HCT116 (cell line): ENCODE measurements around the gene ZNF91. TPM values are rescaled to one million over a fixed set of nuclear protein-coding genes. Genes with fewer than 3 reads are reported as not detected.

Experiments used
- ATAC-seq: fragments of 200-7000 bp; cut with Tn5 transposase; 2 replicates; pipeline ENCODE4 v1.9.1; 2020; ENCODE audit warnings: mild to moderate bottlenecking, moderate library complexity
- BruUV-seq: library from RNA; stranded (reverse); fragments of 400-500 nt; replicated peaks from 2 replicates; lab custom pipeline; 2021; lab: Mats Ljungman, UMichigan
- CTCF ChIA-PET: fragments of 300-600 bp; sonication (Branson Sonifier 250); formaldehyde crosslinking; loops from one replicate; lab custom pipeline; 2021; ENCODE audit warnings: antibody characterized with exemption; lab: Charles Lee
- POLR2A ChIA-PET: fragments of 300-600, 350-600 bp; sonication (Branson Sonifier 250); formaldehyde crosslinking; loops from one replicate; lab custom pipeline; 2021; ENCODE audit warnings: antibody characterized with exemption; lab: Charles Lee
- RAD21 ChIA-PET, 2 experiments: fragments of 300-600 bp; sonication (Branson Sonifier 250); formaldehyde crosslinking; loops; one replicate each; lab custom pipeline; 2023; ENCODE audit warnings: low total read pairs in 2 of 2; ENCODE audit not compliant: uncharacterized antibody in 2 of 2, unreplicated experiment in 2 of 2, low non-redundant PET in 1 of 2; lab: Charles Lee
- DNase-seq: peaks from one replicate; pipeline ENCODE4 v3.0.0-alpha.2; 2010; ENCODE audit warnings: low read depth, low spot score
- H2AFZ ChIP-seq: fragments of 200-600 bp; shearing (Covaris generic), sonication (generic); 2 replicates; pipeline ENCODE4 v1.6.1; 2017; ENCODE audit warnings: low read depth, mixed run types, mixed read lengths, antibody characterized with exemption, low read length; ENCODE audit not compliant: poor library complexity, severe bottlenecking
- H3K27ac ChIP-seq: 2 replicates; pipeline ENCODE4 v1.5.1; 2012; ENCODE audit warnings: low read depth, low read length
- H3K27me3 ChIP-seq: fragments of 200-600 bp; sonication (generic); 2 replicates; pipeline ENCODE4 v1.6.1; 2016; ENCODE audit warnings: mixed run types, low read length, mixed read lengths; ENCODE audit not compliant: insufficient read depth
- H3K36me3 ChIP-seq, 2 experiments: fragments of 200-500 bp in 1 of 2; fragments of 200-600 bp in 1 of 2; sonication (Bioruptor generic) in 1 of 2; sonication (generic) in 1 of 2; 2 replicates each; pipeline versions ENCODE4 v1.5.1 to v1.6.1; 2014 to 2016; ENCODE audit warnings: low read length in 2 of 2, inconsistent platforms in 1 of 2, mixed read lengths in 1 of 2, mixed run types in 1 of 2; ENCODE audit not compliant: insufficient read depth in 2 of 2, control insufficient read depth in 1 of 2
- H3K4me1 ChIP-seq, 2 experiments: fragments of 200-600 bp in 1 of 2; sonication (generic) in 1 of 2; 2 replicates each; pipeline versions ENCODE4 v1.5.1 to v1.6.1; 2012 to 2017; ENCODE audit warnings: low read length in 2 of 2, inconsistent platforms in 1 of 2, mild to moderate bottlenecking in 1 of 2, mixed read lengths in 1 of 2, mixed run types in 1 of 2, moderate library complexity in 1 of 2; ENCODE audit not compliant: insufficient read depth in 2 of 2, control insufficient read depth in 1 of 2
- H3K4me2 ChIP-seq: fragments of 200-600 bp; sonication (generic); 2 replicates; pipeline ENCODE4 v1.6.1; 2017; ENCODE audit warnings: mixed run types, low read length, mixed read lengths
- H3K4me3 ChIP-seq, 2 experiments: fragments of 200-600 bp in 1 of 2; sonication (generic) in 1 of 2; replicated peaks in 1 of 2; 2 replicates each; pipeline ENCODE4 v1.5.1; 2011 to 2016; ENCODE audit warnings: low read length in 2 of 2, control low read depth in 1 of 2, low read depth in 1 of 2, mild to moderate bottlenecking in 1 of 2, mixed read lengths in 1 of 2, mixed run types in 1 of 2
- H3K79me2 ChIP-seq: fragments of 200-600 bp; sonication (generic); 2 replicates; pipeline ENCODE4 v1.6.1; 2017; ENCODE audit warnings: mild to moderate bottlenecking, mixed run types, low read length, moderate library complexity, mixed read lengths; ENCODE audit not compliant: insufficient read depth
- H3K9ac ChIP-seq: fragments of 200-600 bp; sonication (generic); 2 replicates; pipeline ENCODE4 v1.6.1; 2016; ENCODE audit warnings: low read length, mixed read lengths
- H3K9me2 ChIP-seq: fragments of 200-600 bp; sonication (generic), shearing (Covaris generic); 2 replicates; pipeline ENCODE4 v1.6.1; 2017; ENCODE audit warnings: mixed run types, mild to moderate bottlenecking, moderate library complexity; ENCODE audit not compliant: insufficient read depth
- H3K9me3 ChIP-seq, 2 experiments: fragments of 200-500 bp in 1 of 2; fragments of 200-600 bp in 1 of 2; sonication (Bioruptor generic) in 1 of 2; sonication (generic) in 1 of 2; 2 replicates each; pipeline ENCODE4 v1.6.1; 2014 to 2017; ENCODE audit warnings: low read length in 2 of 2, mixed read lengths in 2 of 2, inconsistent platforms in 1 of 2, low read depth in 1 of 2, mild to moderate bottlenecking in 1 of 2, mixed run types in 1 of 2, moderate library complexity in 1 of 2; ENCODE audit not compliant: control insufficient read depth in 1 of 2, insufficient read depth in 1 of 2
- H4K20me1 ChIP-seq: fragments of 200-600 bp; sonication (generic), shearing (Covaris generic); 2 replicates; pipeline ENCODE4 v1.6.1; 2017; ENCODE audit warnings: mixed run types, mild to moderate bottlenecking, moderate library complexity; ENCODE audit not compliant: insufficient read depth
- ATF3 ChIP-seq: IDR thresholded peaks from 2 replicates; pipeline ENCODE4 v1.6.1; 2012
- CBX3 ChIP-seq: IDR thresholded peaks from 2 replicates; pipeline ENCODE4 v1.6.1; 2012; ENCODE audit warnings: low read depth
- CEBPB ChIP-seq: IDR thresholded peaks from 2 replicates; pipeline ENCODE4 v1.6.1; 2012; ENCODE audit warnings: low read depth
- EGR1 ChIP-seq: IDR thresholded peaks from 2 replicates; pipeline ENCODE4 v1.6.1; 2012; ENCODE audit warnings: low read depth
- EZH2 ChIP-seq: fragments of 200-600 bp; sonication (generic); IDR thresholded peaks from 2 replicates; pipeline ENCODE4 v1.6.1; 2017; ENCODE audit warnings: antibody characterized with exemption, mixed run types
- EZH2phosphoT487 ChIP-seq: fragments of 200-600 bp; IDR thresholded peaks from 2 replicates; pipeline ENCODE4 v1.6.1; 2018; ENCODE audit warnings: antibody characterized with exemption, borderline replicate concordance
- FOSL1 ChIP-seq: IDR thresholded peaks from 2 replicates; pipeline ENCODE4 v1.6.1; 2012; ENCODE audit warnings: low read depth
- JUND ChIP-seq: IDR thresholded peaks from 2 replicates; pipeline ENCODE4 v1.6.1; 2012
- POLR2A ChIP-seq: IDR thresholded peaks from 2 replicates; pipeline ENCODE4 v1.7.0; 2011; ENCODE audit warnings: borderline replicate concordance; ENCODE audit not compliant: insufficient read depth, insufficient read length; ENCODE audit errors: extremely low read depth
- POLR2AphosphoS5 ChIP-seq: IDR thresholded peaks from 2 replicates; pipeline ENCODE4 v1.6.1; 2011; ENCODE audit warnings: mild to moderate bottlenecking, low read depth, low read length, moderate library complexity
- REST ChIP-seq: IDR thresholded peaks from 2 replicates; pipeline ENCODE4 v1.6.1; 2012; ENCODE audit warnings: low read depth
- ZBTB33 ChIP-seq: IDR thresholded peaks from 2 replicates; pipeline ENCODE4 v1.6.1; 2011; ENCODE audit warnings: mild to moderate bottlenecking, low read length, moderate library complexity; ENCODE audit not compliant: insufficient replicate concordance; ENCODE audit errors: extremely low read depth
- intact Hi-C: fragments of 100-400 bp; cut with micrococcal nuclease; formaldehyde crosslinking; loops from 2 replicates; pipeline ENCODE4 v1.10.0; 2022
- total RNA-seq: library from RNA; stranded (reverse); gene quantifications from one replicate; pipeline ENCODE4 v1.2.1, GENCODE V29; 2021; ENCODE audit not compliant: unreplicated experiment

ZNF91 gene
- total RNA-seq, 1 experiment from 2014 or later, result 12.3 TPM

GRCh38 chr19:23343434-23344010, 51.7 kb downstream of the ZNF91 start:
- RAD21 ChIA-PET, result no interaction called here
- BruUV-seq, result no TSS peak
- TF ChIP-seq REST (no peak), EGR1 (no peak)
- TF ChIP-seq, all 23 proteins: peak for 0
- H3K27me3 ChIP-seq, result no peaks in the 10 kb centered on the region
- no peak overlapping the region for H3K27ac ChIP-seq
- H2AFZ ChIP-seq, result no peak overlapping the region
- H3K36me3 ChIP-seq, result no peaks in the 10 kb centered on the region
- intact Hi-C loops, result no loop called here
- ChIA-PET POLR2A (no interaction called here), CTCF (no interaction called here)
- peaks cover 27 to 39% of the 10 kb centered on the region in 2 experiments; a peak in 2 of 4 replicates for H3K9me3 ChIP-seq
- no peaks in the 10 kb centered on the region for H3K9me2 ChIP-seq
- no peak overlapping the region for H3K4me2 ChIP-seq
- DNase-seq, result no peak
- H4K20me1 ChIP-seq, result no peaks in the 10 kb centered on the region
- ATAC-seq, result no peak
- H3K79me2 ChIP-seq, result no peaks in the 10 kb centered on the region
- no peaks in the 10 kb centered on the region for H3K4me1 ChIP-seq
- no peak overlapping the region for H3K9ac ChIP-seq
- H3K4me3 ChIP-seq, result no peak overlapping the region

- BruUV-seq, result no TSS peak
- no peak for DNase-seq
- Histone ChIP-seq H3K27ac (no peak overlapping the region), H3K36me3 (no peaks in the 10 kb centered on the region), H3K4me2 (no peak overlapping the region), H3K4me3 (no peak overlapping the region), H3K79me2 (no peaks in the 10 kb centered on the region), H3K4me1 (no peaks in the 10 kb centered on the region), H3K9me2 (no peaks in the 10 kb centered on the region), H3K9me3 (peaks cover 17 to 26% of the 10 kb centered on the region in 2 experiments; a peak in 2 of 4 replicates), H2AFZ (no peak overlapping the region), H3K27me3 (no peaks in the 10 kb centered on the region), H3K9ac (no peak overlapping the region), H4K20me1 (no peaks in the 10 kb centered on the region)
- no peak for TF ChIP-seq CEBPB
- no peak for TF ChIP-seq EGR1
- no peak for TF ChIP-seq EZH2
- no peak for TF ChIP-seq FOSL1
- TF ChIP-seq POLR2AphosphoS5, result no peak
- no peak for TF ChIP-seq ATF3
- no peak for TF ChIP-seq EZH2phosphoT487
- no peak for TF ChIP-seq POLR2A
- no peak for TF ChIP-seq CBX3
- no peak for TF ChIP-seq JUND
- TF ChIP-seq ZBTB33, result no peak
- intact Hi-C loops, result no loop called here
- ChIA-PET RAD21 (no interaction called here), POLR2A (no interaction called here), CTCF (no interaction called here)
- no peak for ATAC-seq
These were observed 67.1 kb downstream of the ZNF91 start for GRCh38 chr19:23328211-23328610.
